Endodermal cell (in vitro differentiated cells): ENCODE data around the gene HLA-A. TPM values are rescaled to one million over a fixed set of nuclear protein-coding genes. Genes with fewer than 3 reads are reported as not detected.

Experiments
- DNase-seq: peaks from one replicate; pipeline ENCODE4 v3.0.0-alpha.2; 2017
- H3K27ac ChIP-seq: 2 replicates; pipeline ENCODE4 v1.5.1; 2013; ENCODE audit warnings: mild to moderate bottlenecking, low read depth, low read length, moderate library complexity
- H3K27me3 ChIP-seq: 2 replicates; pipeline ENCODE4 v1.6.1; 2013; ENCODE audit warnings: mild to moderate bottlenecking, low read length, moderate library complexity; ENCODE audit not compliant: insufficient read depth, control insufficient read depth, poor library complexity, severe bottlenecking
- H3K36me3 ChIP-seq: 2 replicates; pipeline ENCODE4 v1.7.0; 2013; ENCODE audit warnings: mild to moderate bottlenecking, low read length, moderate library complexity; ENCODE audit not compliant: control insufficient read depth, insufficient read depth
- H3K4me1 ChIP-seq: one replicate; pipeline ENCODE4 v1.7.0; 2013; ENCODE audit warnings: low read length; ENCODE audit not compliant: control insufficient read depth, insufficient read depth
- H3K4me3 ChIP-seq: 2 replicates; pipeline ENCODE4 v1.5.1; 2013; ENCODE audit warnings: mild to moderate bottlenecking, low read length, moderate library complexity
- H3K9ac ChIP-seq: 2 replicates; pipeline ENCODE4 v1.6.1; 2013; ENCODE audit warnings: mild to moderate bottlenecking, low read length, moderate library complexity; ENCODE audit not compliant: poor library complexity, severe bottlenecking; ENCODE audit errors: extremely low read depth
- H3K9me3 ChIP-seq: 2 replicates; pipeline ENCODE4 v1.6.1; 2013; ENCODE audit warnings: mild to moderate bottlenecking, low read length, moderate library complexity; ENCODE audit not compliant: control insufficient read depth
- H3K27ac Mint-ChIP-seq: 2 replicates; pipeline ENCODE4 v1.8.0; 2020; ENCODE audit warnings: mixed read lengths
- H3K27me3 Mint-ChIP-seq: 2 replicates; pipeline ENCODE4 v1.8.0; 2021; ENCODE audit warnings: mild to moderate bottlenecking, mixed read lengths; ENCODE audit not compliant: insufficient read depth
- H3K36me3 Mint-ChIP-seq: 2 replicates; pipeline ENCODE4 v1.8.0; 2020; ENCODE audit warnings: low read depth, mixed read lengths
- H3K4me1 Mint-ChIP-seq: 2 replicates; pipeline ENCODE4 v1.8.0; 2020; ENCODE audit warnings: mixed read lengths
- H3K4me3 Mint-ChIP-seq: 2 replicates; pipeline ENCODE4 v1.8.0; 2020; ENCODE audit warnings: mild to moderate bottlenecking, moderate library complexity, mixed read lengths
- H3K9me3 Mint-ChIP-seq: 2 replicates; pipeline ENCODE4 v1.8.0; 2020; ENCODE audit warnings: mild to moderate bottlenecking, mixed read lengths
- CTCF ChIP-seq: fragments of 200-600 bp; sonication (generic); conservative IDR thresholded peaks from 2 replicates; pipeline ENCODE4 v1.5.0; 2021; ENCODE audit warnings: antibody characterized with exemption, mild to moderate bottlenecking
- WGBS, 2 experiments: methylation state at CpG; one replicate each; pipeline versions ENCODE4 v1.1.5 to v1.1.7; 2013; ENCODE audit warnings: missing lambda C conversion rate in 2 of 2, mixed read lengths in 1 of 2; ENCODE audit not compliant: insufficient coverage in 1 of 2, insufficient read length in 1 of 2; 5-methylcytosine and 5-hydroxymethylcytosine counted together
- total RNA-seq, 2 donors: library from RNA; stranded (reverse); fragmentation: NEBNext Ultra II Directional in 1 of 2; extraction: Animal tissue kit (Norgen Biotek cat#: 25700) in 1 of 2; gene quantifications; 2 replicates in 1 of 2; 3 replicates in 1 of 2; pipeline ENCODE4 v1.2.1, GENCODE V29; 2021

Gene HLA-A
- total RNA-seq, 2 donors from 2014 or later, result 212 to 282 TPM

GRCh38 chr6:29982097-29982496, 39.8 kb downstream of the HLA-A start:
- TF ChIP-seq CTCF, result no peak
- peaks cover 17% of the 10 kb centered on the region for H3K27me3 ChIP-seq
- H3K4me1 ChIP-seq, result no peaks in the 10 kb centered on the region
- H3K9me3 ChIP-seq, result no peaks in the 10 kb centered on the region
- no peak overlapping the region for H3K4me3 Mint-ChIP-seq
- no peaks in the 10 kb centered on the region for H3K36me3 Mint-ChIP-seq
- H3K4me1 Mint-ChIP-seq, result peaks cover 2% of the 10 kb centered on the region
- H3K27ac ChIP-seq, result no peak overlapping the region
- no peak for DNase-seq
- peaks cover 49% of the 10 kb centered on the region for H3K27me3 Mint-ChIP-seq
- no peak overlapping the region for H3K9ac ChIP-seq
- H3K36me3 ChIP-seq, result no peaks in the 10 kb centered on the region
- H3K9me3 Mint-ChIP-seq, result no peaks in the 10 kb centered on the region
- H3K4me3 ChIP-seq, result no peak overlapping the region
- no peak overlapping the region for H3K27ac Mint-ChIP-seq

GRCh38 chr6:29984232-29984631, 41.9 kb downstream of the HLA-A start:
- WGBS, 2 experiments, result 80 to 93% methylated on average over 1 to 3 of the region's 3 CpGs
- Histone ChIP-seq H3K27ac (no peak overlapping the region), H3K9me3 (no peaks in the 10 kb centered on the region), H3K4me1 (no peaks in the 10 kb centered on the region), H3K36me3 (no peaks in the 10 kb centered on the region), H3K4me3 (no peak overlapping the region), H3K27me3 (no peaks in the 10 kb centered on the region), H3K9ac (no peak overlapping the region)
- Mint-ChIP-seq H3K36me3 (no peaks in the 10 kb centered on the region), H3K4me3 (no peak overlapping the region), H3K27ac (no peak overlapping the region), H3K9me3 (no peaks in the 10 kb centered on the region), H3K4me1 (no peaks in the 10 kb centered on the region), H3K27me3 (peaks cover 37% of the 10 kb centered on the region)
- TF ChIP-seq CTCF, result no peak
- no peak for DNase-seq

- Histone ChIP-seq H3K27me3 (no peaks in the 10 kb centered on the region), H3K4me3 (no peak overlapping the region), H3K36me3 (no peaks in the 10 kb centered on the region), H3K9me3 (no peaks in the 10 kb centered on the region), H3K27ac (no peak overlapping the region), H3K9ac (no peak overlapping the region), H3K4me1 (no peaks in the 10 kb centered on the region)
- DNase-seq, result no peak
- peaks cover 38% of the 10 kb centered on the region for H3K27me3 Mint-ChIP-seq
- no peaks in the 10 kb centered on the region for H3K4me1 Mint-ChIP-seq
- no peaks in the 10 kb centered on the region for H3K36me3 Mint-ChIP-seq
- TF ChIP-seq CTCF, result no peak
- 98% methylated on average over 2 of the region's 2 CpGs; no CpG with 5 or more reads in 1 of the 2 experiments for WGBS, 2 experiments
- H3K9me3 Mint-ChIP-seq, result no peaks in the 10 kb centered on the region
- H3K27ac Mint-ChIP-seq, result no peak overlapping the region
- no peak overlapping the region for H3K4me3 Mint-ChIP-seq
Observed at GRCh38 chr6:29984992-29985391, 42.7 kb downstream of the HLA-A start.
